GM23338 (cell line): ENCODE measurements around the gene MEF2D. TPM values are rescaled to one million over a fixed set of nuclear protein-coding genes. Genes with fewer than 3 reads are reported as not detected.

Experiments
- ATAC-seq: fragments of 200-7000 bp; cut with Tn5 transposase; 3 replicates; pipeline ENCODE4 v1.9.1; 2020
- DNase-seq: peaks from one replicate; pipeline ENCODE4 v3.0.0-alpha.2; 2015; ENCODE audit warnings: low spot score
- H2AFZ ChIP-seq: fragments of 200-600 bp; sonication (generic); 2 replicates; pipeline ENCODE4 v1.8.0; 2016; ENCODE audit warnings: antibody characterized with exemption, mild to moderate bottlenecking, moderate library complexity
- H3F3A ChIP-seq: fragments of 200-600 bp; sonication (generic); replicated peaks from 2 replicates; pipeline ENCODE4 v1.8.0; 2017; ENCODE audit warnings: antibody characterized with exemption, mixed run types, low read depth
- H3K27ac ChIP-seq: fragments of 200-600 bp; sonication (generic); 2 replicates; pipeline ENCODE4 v1.6.1; 2016; ENCODE audit warnings: low read depth
- H3K27me3 ChIP-seq: fragments of 200-600 bp; sonication (generic); 2 replicates; pipeline ENCODE4 v1.8.0; 2016; ENCODE audit warnings: mild to moderate bottlenecking, mixed run types, moderate library complexity; ENCODE audit not compliant: insufficient read depth
- H3K36me3 ChIP-seq: fragments of 200-600 bp; sonication (generic); 2 replicates; pipeline ENCODE4 v1.8.0; 2016; ENCODE audit warnings: mild to moderate bottlenecking; ENCODE audit not compliant: insufficient read depth
- H3K4me1 ChIP-seq: fragments of 200-600 bp; sonication (generic); 2 replicates; pipeline ENCODE4 v1.8.0; 2016; ENCODE audit warnings: mild to moderate bottlenecking, moderate library complexity; ENCODE audit not compliant: insufficient read depth
- H3K4me2 ChIP-seq: fragments of 200-600 bp; sonication (generic); 2 replicates; pipeline ENCODE4 v1.7.1; 2017; ENCODE audit warnings: mixed run types
- H3K4me3 ChIP-seq: fragments of 200-600 bp; sonication (generic); 2 replicates; pipeline ENCODE4 v1.6.1; 2016; ENCODE audit warnings: mixed run types
- H3K79me2 ChIP-seq: fragments of 200-600 bp; sonication (generic); replicated peaks from 2 replicates; pipeline ENCODE4 v1.8.0; 2017; ENCODE audit warnings: mild to moderate bottlenecking; ENCODE audit not compliant: insufficient read depth
- H3K9me2 ChIP-seq: fragments of 200-600 bp; sonication (generic); 2 replicates; pipeline ENCODE4 v1.8.0; 2017; ENCODE audit not compliant: insufficient read depth
- H4K20me1 ChIP-seq: fragments of 200-600 bp; sonication (generic); replicated peaks from 2 replicates; pipeline ENCODE4 v1.8.0; 2017; ENCODE audit warnings: mild to moderate bottlenecking; ENCODE audit not compliant: insufficient read depth
- H3K27ac Mint-ChIP-seq: 2 replicates; pipeline ENCODE4 v1.8.0; 2020; ENCODE audit warnings: inconsistent platforms, mild to moderate bottlenecking, moderate library complexity, mixed read lengths
- H3K27me3 Mint-ChIP-seq: 3 replicates; pipeline ENCODE4 v1.8.0; 2022; ENCODE audit warnings: low read depth, mild to moderate bottlenecking, moderate library complexity, mixed read lengths, inconsistent platforms; ENCODE audit not compliant: insufficient read depth, poor library complexity
- H3K36me3 Mint-ChIP-seq: 3 replicates; pipeline ENCODE4 v1.8.0; 2021; ENCODE audit warnings: low read depth, mild to moderate bottlenecking, inconsistent platforms, moderate library complexity, mixed read lengths
- H3K4me1 Mint-ChIP-seq: 3 replicates; pipeline ENCODE4 v1.8.0; 2020; ENCODE audit warnings: mild to moderate bottlenecking, inconsistent platforms, mixed read lengths
- H3K4me3 Mint-ChIP-seq: 3 replicates; pipeline ENCODE4 v1.8.0; 2021; ENCODE audit warnings: moderate library complexity, mild to moderate bottlenecking, inconsistent platforms, mixed read lengths
- H3K9me3 Mint-ChIP-seq: 3 replicates; pipeline ENCODE4 v1.8.0; 2020; ENCODE audit warnings: moderate library complexity, mild to moderate bottlenecking, inconsistent platforms, mixed read lengths
- JUNB ChIP-seq: IDR thresholded peaks from one replicate; pipeline ENCODE4 v1.6.1; 2016; ENCODE audit warnings: antibody characterized with exemption; ENCODE audit not compliant: unreplicated experiment
- STAT1 ChIP-seq: IDR thresholded peaks from one replicate; pipeline ENCODE4 v1.6.1; 2016; ENCODE audit warnings: antibody characterized with exemption; ENCODE audit not compliant: unreplicated experiment
- ZNF114 ChIP-seq: fragments of 250-450 bp; sonication (Bioruptor Pico); IDR thresholded peaks from 2 replicates; pipeline ENCODE4 v1.5.0; 2020; ENCODE audit warnings: mild to moderate bottlenecking, moderate library complexity
- ZNF331 ChIP-seq: fragments of 250-450 bp; sonication (Bioruptor Pico); IDR thresholded peaks from 2 replicates; pipeline ENCODE4 v1.5.0; 2020; ENCODE audit warnings: low read depth, mild to moderate bottlenecking, moderate library complexity
- polyA plus RNA-seq: library from polyadenylated mRNA; unstranded; fragments of >200 nt; fragmentation: Nextera tagmentation; extraction: Ambion mirVana; gene quantifications from 2 replicates; pipeline ENCODE4 v1.2.1, GENCODE V29; 2016
- total RNA-seq: library from RNA; depleted of rRNA; stranded (reverse); fragments of >200 nt; shearing (Covaris generic); gene quantifications from 2 replicates; pipeline ENCODE4 v1.2.3, GENCODE V29; 2014
- TF ChIP-seq, protein P1 (sequence below): fragments of 250-450 bp; sonication (Bioruptor Pico); IDR thresholded peaks from 2 replicates; pipeline ENCODE4 v1.5.0; 2020; ENCODE audit warnings: mild to moderate bottlenecking, moderate library complexity
- TF ChIP-seq, protein P2 (sequence below), 2 experiments: fragments of 200-600 bp in 1 of 2; sonication (generic) in 1 of 2; conservative IDR thresholded peaks; 2 replicates each; pipeline versions ENCODE4 v1.5.1 to v1.6.1; 2016 to 2017; ENCODE audit warnings: antibody characterized with exemption in 2 of 2, low read depth in 2 of 2, mild to moderate bottlenecking in 2 of 2, moderate library complexity in 1 of 2

MEF2D gene
- total and polyA plus RNA-seq, 2 experiments from 2014 or later, result 10.6 to 15.5 TPM

DNA sequence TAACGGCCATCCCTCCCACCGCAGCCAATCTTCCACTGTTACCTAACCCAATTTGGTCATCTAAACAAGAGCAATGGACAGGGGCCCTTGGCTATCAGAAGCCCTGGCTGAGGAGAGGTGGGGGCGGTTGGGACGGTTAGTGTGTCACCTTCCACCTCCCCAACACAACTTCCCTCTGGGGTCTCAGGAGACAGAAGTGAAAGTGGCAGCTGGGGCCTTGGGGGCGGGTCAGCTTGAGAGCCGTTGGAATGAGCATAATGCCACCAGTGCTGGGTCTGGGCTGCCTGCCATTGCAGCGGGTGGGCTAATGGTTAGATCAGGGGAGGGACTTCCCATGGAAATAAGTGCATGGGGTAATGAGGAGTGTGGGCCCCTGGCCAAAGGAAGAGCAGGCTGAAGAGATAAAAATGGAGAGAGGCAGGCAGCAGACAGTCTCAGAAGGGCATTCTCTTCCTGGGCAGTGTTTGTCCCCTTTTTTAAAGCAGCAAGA lies 7.9 kb downstream of the MEF2D start (continued):
- TF ChIP-seq, protein P1, sequence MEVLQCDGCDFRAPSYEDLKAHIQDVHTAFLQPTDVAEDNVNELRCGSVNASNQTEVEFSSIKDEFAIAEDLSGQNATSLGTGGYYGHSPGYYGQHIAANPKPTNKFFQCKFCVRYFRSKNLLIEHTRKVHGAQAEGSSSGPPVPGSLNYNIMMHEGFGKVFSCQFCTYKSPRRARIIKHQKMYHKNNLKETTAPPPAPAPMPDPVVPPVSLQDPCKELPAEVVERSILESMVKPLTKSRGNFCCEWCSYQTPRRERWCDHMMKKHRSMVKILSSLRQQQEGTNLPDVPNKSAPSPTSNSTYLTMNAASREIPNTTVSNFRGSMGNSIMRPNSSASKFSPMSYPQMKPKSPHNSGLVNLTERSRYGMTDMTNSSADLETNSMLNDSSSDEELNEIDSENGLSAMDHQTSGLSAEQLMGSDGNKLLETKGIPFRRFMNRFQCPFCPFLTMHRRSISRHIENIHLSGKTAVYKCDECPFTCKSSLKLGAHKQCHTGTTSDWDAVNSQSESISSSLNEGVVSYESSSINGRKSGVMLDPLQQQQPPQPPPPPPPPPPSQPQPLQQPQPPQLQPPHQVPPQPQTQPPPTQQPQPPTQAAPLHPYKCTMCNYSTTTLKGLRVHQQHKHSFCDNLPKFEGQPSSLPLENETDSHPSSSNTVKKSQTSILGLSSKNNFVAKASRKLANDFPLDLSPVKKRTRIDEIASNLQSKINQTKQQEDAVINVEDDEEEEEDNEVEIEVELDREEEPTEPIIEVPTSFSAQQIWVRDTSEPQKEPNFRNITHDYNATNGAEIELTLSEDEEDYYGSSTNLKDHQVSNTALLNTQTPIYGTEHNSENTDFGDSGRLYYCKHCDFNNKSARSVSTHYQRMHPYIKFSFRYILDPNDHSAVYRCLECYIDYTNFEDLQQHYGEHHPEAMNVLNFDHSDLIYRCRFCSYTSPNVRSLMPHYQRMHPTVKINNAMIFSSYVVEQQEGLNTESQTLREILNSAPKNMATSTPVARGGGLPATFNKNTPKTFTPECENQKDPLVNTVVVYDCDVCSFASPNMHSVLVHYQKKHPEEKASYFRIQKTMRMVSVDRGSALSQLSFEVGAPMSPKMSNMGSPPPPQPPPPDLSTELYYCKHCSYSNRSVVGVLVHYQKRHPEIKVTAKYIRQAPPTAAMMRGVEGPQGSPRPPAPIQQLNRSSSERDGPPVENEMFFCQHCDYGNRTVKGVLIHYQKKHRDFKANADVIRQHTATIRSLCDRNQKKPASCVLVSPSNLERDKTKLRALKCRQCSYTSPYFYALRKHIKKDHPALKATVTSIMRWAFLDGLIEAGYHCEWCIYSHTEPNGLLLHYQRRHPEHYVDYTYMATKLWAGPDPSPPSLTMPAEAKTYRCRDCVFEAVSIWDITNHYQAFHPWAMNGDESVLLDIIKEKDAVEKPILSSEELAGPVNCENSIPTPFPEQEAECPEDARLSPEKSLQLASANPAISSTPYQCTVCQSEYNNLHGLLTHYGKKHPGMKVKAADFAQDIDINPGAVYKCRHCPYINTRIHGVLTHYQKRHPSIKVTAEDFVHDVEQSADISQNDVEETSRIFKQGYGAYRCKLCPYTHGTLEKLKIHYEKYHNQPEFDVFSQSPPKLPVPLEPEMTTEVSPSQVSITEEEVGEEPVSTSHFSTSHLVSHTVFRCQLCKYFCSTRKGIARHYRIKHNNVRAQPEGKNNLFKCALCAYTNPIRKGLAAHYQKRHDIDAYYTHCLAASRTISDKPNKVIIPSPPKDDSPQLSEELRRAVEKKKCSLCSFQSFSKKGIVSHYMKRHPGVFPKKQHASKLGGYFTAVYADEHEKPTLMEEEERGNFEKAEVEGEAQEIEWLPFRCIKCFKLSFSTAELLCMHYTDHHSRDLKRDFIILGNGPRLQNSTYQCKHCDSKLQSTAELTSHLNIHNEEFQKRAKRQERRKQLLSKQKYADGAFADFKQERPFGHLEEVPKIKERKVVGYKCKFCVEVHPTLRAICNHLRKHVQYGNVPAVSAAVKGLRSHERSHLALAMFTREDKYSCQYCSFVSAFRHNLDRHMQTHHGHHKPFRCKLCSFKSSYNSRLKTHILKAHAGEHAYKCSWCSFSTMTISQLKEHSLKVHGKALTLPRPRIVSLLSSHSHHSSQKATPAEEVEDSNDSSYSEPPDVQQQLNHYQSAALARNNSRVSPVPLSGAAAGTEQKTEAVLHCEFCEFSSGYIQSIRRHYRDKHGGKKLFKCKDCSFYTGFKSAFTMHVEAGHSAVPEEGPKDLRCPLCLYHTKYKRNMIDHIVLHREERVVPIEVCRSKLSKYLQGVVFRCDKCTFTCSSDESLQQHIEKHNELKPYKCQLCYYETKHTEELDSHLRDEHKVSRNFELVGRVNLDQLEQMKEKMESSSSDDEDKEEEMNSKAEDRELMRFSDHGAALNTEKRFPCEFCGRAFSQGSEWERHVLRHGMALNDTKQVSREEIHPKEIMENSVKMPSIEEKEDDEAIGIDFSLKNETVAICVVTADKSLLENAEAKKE (CRISPR knock-in tag), result no peak
- TF ChIP-seq, protein P2, sequence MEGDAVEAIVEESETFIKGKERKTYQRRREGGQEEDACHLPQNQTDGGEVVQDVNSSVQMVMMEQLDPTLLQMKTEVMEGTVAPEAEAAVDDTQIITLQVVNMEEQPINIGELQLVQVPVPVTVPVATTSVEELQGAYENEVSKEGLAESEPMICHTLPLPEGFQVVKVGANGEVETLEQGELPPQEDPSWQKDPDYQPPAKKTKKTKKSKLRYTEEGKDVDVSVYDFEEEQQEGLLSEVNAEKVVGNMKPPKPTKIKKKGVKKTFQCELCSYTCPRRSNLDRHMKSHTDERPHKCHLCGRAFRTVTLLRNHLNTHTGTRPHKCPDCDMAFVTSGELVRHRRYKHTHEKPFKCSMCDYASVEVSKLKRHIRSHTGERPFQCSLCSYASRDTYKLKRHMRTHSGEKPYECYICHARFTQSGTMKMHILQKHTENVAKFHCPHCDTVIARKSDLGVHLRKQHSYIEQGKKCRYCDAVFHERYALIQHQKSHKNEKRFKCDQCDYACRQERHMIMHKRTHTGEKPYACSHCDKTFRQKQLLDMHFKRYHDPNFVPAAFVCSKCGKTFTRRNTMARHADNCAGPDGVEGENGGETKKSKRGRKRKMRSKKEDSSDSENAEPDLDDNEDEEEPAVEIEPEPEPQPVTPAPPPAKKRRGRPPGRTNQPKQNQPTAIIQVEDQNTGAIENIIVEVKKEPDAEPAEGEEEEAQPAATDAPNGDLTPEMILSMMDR (conservative IDR thresholded peaks at IDR 0.05; ENCODE audit: low read depth in 2 of 2), result no peak
- no peak for TF ChIP-seq JUNB

DNA sequence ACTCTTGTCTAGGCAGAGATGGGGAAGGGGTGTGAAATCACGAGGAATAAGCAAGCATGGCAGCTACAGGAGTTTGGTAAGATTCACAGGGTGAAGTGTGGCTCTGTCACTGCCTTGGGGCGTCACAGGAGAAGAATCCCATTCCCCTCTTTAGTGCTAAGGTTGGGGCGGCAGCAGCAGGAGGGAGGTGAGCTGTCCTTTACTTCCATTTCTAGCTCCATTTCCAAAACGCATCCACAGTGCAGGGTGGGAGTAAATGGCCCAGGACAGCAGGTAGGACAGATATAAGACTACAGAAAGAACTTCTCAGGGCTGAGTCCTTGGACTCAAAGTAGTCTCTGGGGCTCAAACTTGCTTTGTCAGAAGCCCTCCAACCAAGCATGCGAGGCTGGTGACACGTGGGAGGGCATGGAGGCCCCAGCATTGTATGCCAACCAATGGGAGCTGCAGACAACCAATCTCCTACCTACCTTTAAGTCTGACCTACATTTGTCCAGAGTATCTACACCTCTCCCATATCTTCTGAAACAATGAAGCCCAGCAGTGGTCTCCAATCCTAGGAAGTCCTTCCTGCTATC lies 8.5 kb downstream of the MEF2D start:
- H3K9me3 Mint-ChIP-seq, result no peaks in the 10 kb centered on the region; the same call in 2 of the 3 replicates
- ATAC-seq (no peak), DNase-seq (no peak)
- H3K4me2 ChIP-seq, result no peak overlapping the region
- 0 out of 2 replicates have a peak overlapping the region, but pooled peaks have one; percentile 19 for H3K27ac ChIP-seq
- H3K27me3 Mint-ChIP-seq, result peaks cover 14% of the 10 kb centered on the region
- H3K27ac Mint-ChIP-seq, result no peak overlapping the region
- peaks cover 87% of the 10 kb centered on the region for H3K4me1 Mint-ChIP-seq
- peaks cover 65% of the 10 kb centered on the region for H3K4me1 ChIP-seq
- H3K4me3 ChIP-seq, result no peak overlapping the region
- H3K4me3 Mint-ChIP-seq, result no peak overlapping the region; the same call in 2 of the 3 replicates
- H3K79me2 ChIP-seq, result peaks cover 76% of the 10 kb centered on the region
- no peaks in the 10 kb centered on the region for H3K9me2 ChIP-seq
- H3F3A ChIP-seq, result no peaks in the 10 kb centered on the region
- no peaks in the 10 kb centered on the region for H3K27me3 ChIP-seq
- TF ChIP-seq ZNF114 (CRISPR knock-in tag) (no peak), ZNF331 (no peak), STAT1 (no peak)
- peaks cover 6% of the 10 kb centered on the region; the same call in 2 of the 3 replicates for H3K36me3 Mint-ChIP-seq
- H3K36me3 ChIP-seq, result no peaks in the 10 kb centered on the region; the same call in 1 of the 2 replicates
- H2AFZ ChIP-seq, result no peak overlapping the region
- H4K20me1 ChIP-seq, result peaks cover 13% of the 10 kb centered on the region; the same call in 1 of the 2 replicates
